ENCODE measurements around the gene TTC7B.

DNA sequence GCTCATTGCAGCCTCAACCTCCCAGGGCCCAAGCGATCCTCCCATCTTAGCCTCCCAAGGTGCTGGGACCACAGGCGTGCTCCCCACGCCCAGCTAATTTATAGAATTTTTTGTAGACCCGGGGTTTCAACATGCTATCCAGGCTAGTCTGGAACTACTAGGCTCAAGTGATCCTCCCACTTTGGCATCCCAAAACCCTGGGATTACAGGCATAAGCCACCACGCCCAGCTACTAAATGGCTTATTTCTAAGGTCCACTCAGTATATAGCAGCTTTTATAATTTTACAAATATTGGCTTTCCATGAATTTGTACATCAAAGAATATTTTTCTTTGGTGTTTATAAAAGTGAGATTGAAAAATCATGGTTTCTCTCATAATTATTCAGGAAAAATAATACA lies 167.8 kb downstream of the TTC7B start:
- TF ChIP-seq, protein P1, sequence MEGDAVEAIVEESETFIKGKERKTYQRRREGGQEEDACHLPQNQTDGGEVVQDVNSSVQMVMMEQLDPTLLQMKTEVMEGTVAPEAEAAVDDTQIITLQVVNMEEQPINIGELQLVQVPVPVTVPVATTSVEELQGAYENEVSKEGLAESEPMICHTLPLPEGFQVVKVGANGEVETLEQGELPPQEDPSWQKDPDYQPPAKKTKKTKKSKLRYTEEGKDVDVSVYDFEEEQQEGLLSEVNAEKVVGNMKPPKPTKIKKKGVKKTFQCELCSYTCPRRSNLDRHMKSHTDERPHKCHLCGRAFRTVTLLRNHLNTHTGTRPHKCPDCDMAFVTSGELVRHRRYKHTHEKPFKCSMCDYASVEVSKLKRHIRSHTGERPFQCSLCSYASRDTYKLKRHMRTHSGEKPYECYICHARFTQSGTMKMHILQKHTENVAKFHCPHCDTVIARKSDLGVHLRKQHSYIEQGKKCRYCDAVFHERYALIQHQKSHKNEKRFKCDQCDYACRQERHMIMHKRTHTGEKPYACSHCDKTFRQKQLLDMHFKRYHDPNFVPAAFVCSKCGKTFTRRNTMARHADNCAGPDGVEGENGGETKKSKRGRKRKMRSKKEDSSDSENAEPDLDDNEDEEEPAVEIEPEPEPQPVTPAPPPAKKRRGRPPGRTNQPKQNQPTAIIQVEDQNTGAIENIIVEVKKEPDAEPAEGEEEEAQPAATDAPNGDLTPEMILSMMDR (IDR thresholded peaks at IDR 0.05), result no peak
- TF ChIP-seq POLR2A (IDR thresholded peaks at IDR 0.05), result no peak

All from adrenal gland (tissue), 5 donors.